GM19397 (cell line): ENCODE results near the gene NRAP.

Source experiments
- ATAC-seq: cut with Tn5 transposase; IDR thresholded peaks from one replicate; pipeline ENCODE4 v1.9.1; 2021; ENCODE audit warnings: mild to moderate bottlenecking, moderate library complexity; ENCODE audit not compliant: unreplicated experiment

Gene NRAP

GRCh38 chr10:113566888-113567287, 97.0 kb downstream of the NRAP start:
- ATAC-seq: no peak

GRCh38 chr10:113565364-113565763, 98.5 kb downstream of the NRAP start:
- ATAC-seq: no peak

- peak; percentile 97 for ATAC-seq
Measured at GRCh38 chr10:113563306-113564088, 100.3 kb downstream of the NRAP start.

GRCh38 chr10:113562704-113563103, 101.1 kb downstream of the NRAP start:
- ATAC-seq: no peak

- no peak for ATAC-seq
Measured at GRCh38 chr10:113562069-113562468, 101.8 kb downstream of the NRAP start.

- ATAC-seq: no peak
Measured at GRCh38 chr10:113561214-113561613, 102.6 kb downstream of the NRAP start.

GRCh38 chr10:113560071-113560470, 103.8 kb downstream of the NRAP start:
- ATAC-seq: no peak

- ATAC-seq: no peak
Measured at GRCh38 chr10:113557903-113558321, 105.9 kb downstream of the NRAP start.

GRCh38 chr10:113557424-113557862, 106.4 kb downstream of the NRAP start:
- no peak for ATAC-seq

- no peak for ATAC-seq
Measured at GRCh38 chr10:113555751-113556150, 108.1 kb downstream of the NRAP start.

- no peak for ATAC-seq
Measured at GRCh38 chr10:113555245-113555644, 108.6 kb downstream of the NRAP start.

GRCh38 chr10:113554214-113554613, 109.6 kb downstream of the NRAP start:
- ATAC-seq: no peak

GRCh38 chr10:113553149-113553548, 110.7 kb downstream of the NRAP start:
- ATAC-seq: no peak

- ATAC-seq: no peak
Measured at GRCh38 chr10:113552701-113553100, 111.1 kb downstream of the NRAP start, which contains the start of gene HABP2. HABP2 (plus strand) TSS chr10:113553053; CDS start chr10:113553122, 69 bp downstream.

- no peak for ATAC-seq
Measured at GRCh38 chr10:113552014-113552413, 111.8 kb downstream of the NRAP start.

GRCh38 chr10:113550365-113550764, 113.5 kb downstream of the NRAP start:
- ATAC-seq: no peak

GRCh38 chr10:113549856-113550255, 114.0 kb downstream of the NRAP start:
- ATAC-seq: no peak

GRCh38 chr10:113547426-113547825, 116.4 kb downstream of the NRAP start:
- ATAC-seq: no peak

- no peak for ATAC-seq
Measured at GRCh38 chr10:113544392-113544791, 119.4 kb downstream of the NRAP start.

- ATAC-seq: no peak
Measured at GRCh38 chr10:113543107-113543955, 120.5 kb downstream of the NRAP start.

- ATAC-seq: no peak
Measured at GRCh38 chr10:113541549-113541927, 122.3 kb downstream of the NRAP start.
